Measurements from ENCODE around the gene MAP6D1. TPM values are rescaled to one million over a fixed set of nuclear protein-coding genes. Genes with fewer than 3 reads are reported as not detected.

Gene MAP6D1
- total and polyA plus RNA-seq, 2 donors from 2014 or later = 1.4 to 1.5 TPM

- no peak for TF ChIP-seq CTCF (IDR thresholded peaks at IDR 0.05; ENCODE audit: borderline replicate concordance, extremely low read depth, insufficient read depth)
- peaks cover 0 to 2% (median 0%) of the 10 kb centered on the region in 3 donors for H3K36me3 ChIP-seq (ENCODE audit: control insufficient read depth in 2 of 3, insufficient read depth in 3 of 3, low read length in 3 of 3)
- intact Hi-C loops (cut with DNase I) = no loop called here
- peaks cover 0 to 6% (median 3%) of the 10 kb centered on the region in 3 donors for H3K4me1 ChIP-seq (ENCODE audit: control insufficient read depth in 2 of 3, insufficient read depth in 2 of 3, low read depth in 1 of 3, low read length in 3 of 3)
- H3K9ac ChIP-seq (ENCODE audit: low read length in 3 of 3) = no peak overlapping the region
- FAIRE-seq (no peak), DNase-seq (peak in 2 of 5 donors; percentile 14 to 29)
- H3K27ac ChIP-seq (ENCODE audit: low read depth in 2 of 2, low read length in 2 of 2) = no peak overlapping the region
- no peaks in the 10 kb centered on the region for H3K9me3 ChIP-seq (ENCODE audit: control insufficient read depth in 2 of 3, insufficient read depth in 1 of 3, low read length in 3 of 3)
- no peaks in the 10 kb centered on the region for H3K27me3 ChIP-seq (ENCODE audit: control insufficient read depth, insufficient read depth, low read length)
- H3K4me3 ChIP-seq (ENCODE audit: low read length in 3 of 3) = no peak overlapping the region
Observed at GRCh38 chr3:183823963-183824362, 1.4 kb downstream of the MAP6D1 start.

DNA sequence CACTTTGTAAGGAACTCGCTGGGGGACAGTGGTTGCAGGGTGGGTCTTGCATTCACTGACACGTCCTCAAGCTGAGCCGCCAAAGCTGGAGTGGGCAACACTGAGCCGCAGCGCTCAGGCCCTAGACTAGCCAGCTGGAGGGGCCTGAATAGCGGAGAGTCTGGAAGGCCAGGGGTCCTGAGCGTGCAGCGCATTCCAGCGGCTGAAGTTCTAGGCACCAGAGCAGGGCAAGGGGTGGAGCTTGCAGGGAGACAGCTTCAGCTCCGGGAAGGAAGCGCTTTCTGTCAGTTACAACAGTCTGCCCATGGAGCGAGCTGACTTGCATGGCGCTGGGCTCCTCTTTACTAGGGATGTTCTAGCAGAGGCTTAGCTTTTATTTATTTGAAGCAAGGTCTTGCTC, 2.7 kb downstream of the MAP6D1 start:
- DNase-seq (peak in 3 of 5 donors; percentile 10 to 25 (median 14)), FAIRE-seq (no peak)
- Histone ChIP-seq H3K4me1 (ENCODE audit: control insufficient read depth in 2 of 3, insufficient read depth in 2 of 3, low read depth in 1 of 3, low read length in 3 of 3) (peaks cover 0 to 6% (median 3%) of the 10 kb centered on the region in 3 donors), H3K27me3 (ENCODE audit: control insufficient read depth, insufficient read depth, low read length) (no peaks in the 10 kb centered on the region), H3K36me3 (ENCODE audit: control insufficient read depth in 2 of 3, insufficient read depth in 3 of 3, low read length in 3 of 3) (no peaks in the 10 kb centered on the region), H3K9ac (ENCODE audit: low read length in 3 of 3) (no peak overlapping the region), H3K9me3 (ENCODE audit: control insufficient read depth in 2 of 3, insufficient read depth in 1 of 3, low read length in 3 of 3) (no peaks in the 10 kb centered on the region), H3K4me3 (ENCODE audit: low read length in 3 of 3) (no peak overlapping the region), H3K27ac (ENCODE audit: low read depth in 2 of 2, low read length in 2 of 2) (no peak overlapping the region)
- intact Hi-C loops (cut with DNase I) = no loop called here
- TF ChIP-seq CTCF (IDR thresholded peaks at IDR 0.05; ENCODE audit: borderline replicate concordance, extremely low read depth, insufficient read depth) = no peak

GRCh38 chr3:183819831-183820230, 5.5 kb downstream of the MAP6D1 start:
- no peak for FAIRE-seq
- intact Hi-C loops (cut with DNase I) = no loop called here
- H3K4me3 ChIP-seq (ENCODE audit: low read length in 3 of 3) = no peak overlapping the region
- no peaks in the 10 kb centered on the region for H3K27me3 ChIP-seq (ENCODE audit: control insufficient read depth, insufficient read depth, low read length)
- TF ChIP-seq CTCF (IDR thresholded peaks at IDR 0.05; ENCODE audit: borderline replicate concordance, extremely low read depth, insufficient read depth) = no peak
- no peaks in the 10 kb centered on the region for H3K9me3 ChIP-seq (ENCODE audit: control insufficient read depth in 2 of 3, insufficient read depth in 1 of 3, low read length in 3 of 3)
- H3K27ac ChIP-seq (ENCODE audit: low read depth in 2 of 2, low read length in 2 of 2) = no peak overlapping the region
- DNase-seq = no peak
- no peaks in the 10 kb centered on the region for H3K36me3 ChIP-seq (ENCODE audit: control insufficient read depth in 2 of 3, insufficient read depth in 3 of 3, low read length in 3 of 3)
- no peak overlapping the region for H3K9ac ChIP-seq (ENCODE audit: low read length in 3 of 3)
- peaks cover 0 to 4% (median 3%) of the 10 kb centered on the region in 3 donors for H3K4me1 ChIP-seq (ENCODE audit: control insufficient read depth in 2 of 3, insufficient read depth in 2 of 3, low read depth in 1 of 3, low read length in 3 of 3)
